GM12872 (cell line): ENCODE results near the gene CYP20A1.

Experiments used
- CTCF ChIP-seq: IDR thresholded peaks from 3 replicates; pipeline ENCODE4 v1.5.1; 2011; ENCODE audit warnings: low read depth, mild to moderate bottlenecking, low read length, moderate library complexity; ENCODE audit not compliant: insufficient read depth

Gene CYP20A1

GRCh38 chr2:203341741-203342310 lies 103.0 kb downstream of the CYP20A1 start:
- TF ChIP-seq CTCF = no peak

- no peak for TF ChIP-seq CTCF
Measured at GRCh38 chr2:203344667-203345066, 105.8 kb downstream of the CYP20A1 start.

- no peak for TF ChIP-seq CTCF
Measured at GRCh38 chr2:203346612-203347011, 107.8 kb downstream of the CYP20A1 start.

GRCh38 chr2:203347375-203347774 lies 108.6 kb downstream of the CYP20A1 start:
- no peak for TF ChIP-seq CTCF

GRCh38 chr2:203352604-203353255 lies 113.9 kb downstream of the CYP20A1 start:
- TF ChIP-seq CTCF = no peak

GRCh38 chr2:203354966-203355365 lies 116.1 kb downstream of the CYP20A1 start:
- no peak for TF ChIP-seq CTCF
